ENCODE measurements around the gene TMIE.

TMIE gene

GRCh38 chr3:46693038-46693891 lies 7.9 kb upstream of the TMIE start, which contains the start of gene ALS2CL:
ALS2CL (minus strand) TSS chr3:46693679; CDS start chr3:46689440, 4,239 bp downstream.
- H3K4me3 ChIP-seq (ENCODE audit: low read depth, low read length), result peak within 1 kb of the TSS; percentile 86
- no peak within 1 kb of the TSS for H3K27ac ChIP-seq (ENCODE audit: low read depth, low read length)
- H3K79me2 ChIP-seq (ENCODE audit: control insufficient read depth, insufficient read depth, low read length, unreplicated experiment), result no peaks in the 10 kb centered on the region
- no peaks in the 10 kb centered on the region for H3K27me3 ChIP-seq (ENCODE audit: insufficient read depth, low read length)
- H2AFZ ChIP-seq (ENCODE audit: low read length, unreplicated experiment), result peak within 1 kb of the TSS; percentile 99
- H3K36me3 ChIP-seq (ENCODE audit: insufficient read depth, low read length), result no peaks in the 10 kb centered on the region
- H3K4me1 ChIP-seq (ENCODE audit: control insufficient read depth, insufficient read depth, low read length, unreplicated experiment), result peaks cover 8% of the 10 kb centered on the region

- Histone ChIP-seq H3K27me3 (ENCODE audit: insufficient read depth, low read length) (no peaks in the 10 kb centered on the region), H3K4me1 (ENCODE audit: control insufficient read depth, insufficient read depth, low read length, unreplicated experiment) (peaks cover 8% of the 10 kb centered on the region), H3K36me3 (ENCODE audit: insufficient read depth, low read length) (no peaks in the 10 kb centered on the region), H3K4me3 (ENCODE audit: low read depth, low read length) (peak overlapping the region; percentile 86; the same call in 1 of the 2 replicates), H3K79me2 (ENCODE audit: control insufficient read depth, insufficient read depth, low read length, unreplicated experiment) (no peaks in the 10 kb centered on the region), H3K27ac (ENCODE audit: low read depth, low read length) (no peak overlapping the region), H2AFZ (ENCODE audit: low read length, unreplicated experiment) (peak overlapping the region; percentile 58)
Observed at GRCh38 chr3:46693892-46694226, 7.3 kb upstream of the TMIE start.

- no peaks in the 10 kb centered on the region for H3K27me3 ChIP-seq (ENCODE audit: insufficient read depth, low read length)
- no peak overlapping the region for H3K27ac ChIP-seq (ENCODE audit: low read depth, low read length)
- peaks cover 8% of the 10 kb centered on the region for H3K4me1 ChIP-seq (ENCODE audit: control insufficient read depth, insufficient read depth, low read length, unreplicated experiment)
- H3K36me3 ChIP-seq (ENCODE audit: insufficient read depth, low read length), result no peaks in the 10 kb centered on the region
- no peak overlapping the region for H3K4me3 ChIP-seq (ENCODE audit: low read depth, low read length)
- no peaks in the 10 kb centered on the region for H3K79me2 ChIP-seq (ENCODE audit: control insufficient read depth, insufficient read depth, low read length, unreplicated experiment)
- H2AFZ ChIP-seq (ENCODE audit: low read length, unreplicated experiment), result no peak overlapping the region
Observed at GRCh38 chr3:46694520-46694919, 6.7 kb upstream of the TMIE start.

- no peak overlapping the region for H3K27ac ChIP-seq (ENCODE audit: low read depth, low read length)
- H3K4me3 ChIP-seq (ENCODE audit: low read depth, low read length), result no peak overlapping the region
- no peak overlapping the region for H2AFZ ChIP-seq (ENCODE audit: low read length, unreplicated experiment)
- H3K27me3 ChIP-seq (ENCODE audit: insufficient read depth, low read length), result no peaks in the 10 kb centered on the region
- H3K79me2 ChIP-seq (ENCODE audit: control insufficient read depth, insufficient read depth, low read length, unreplicated experiment), result no peaks in the 10 kb centered on the region
- no peaks in the 10 kb centered on the region for H3K36me3 ChIP-seq (ENCODE audit: insufficient read depth, low read length)
- H3K4me1 ChIP-seq (ENCODE audit: control insufficient read depth, insufficient read depth, low read length, unreplicated experiment), result peaks cover 8% of the 10 kb centered on the region
Observed at GRCh38 chr3:46695177-46695961, 5.8 kb upstream of the TMIE start.

GRCh38 chr3:46695962-46696894 lies 5.0 kb upstream of the TMIE start:
- Histone ChIP-seq H3K79me2 (ENCODE audit: control insufficient read depth, insufficient read depth, low read length, unreplicated experiment) (no peaks in the 10 kb centered on the region), H2AFZ (ENCODE audit: low read length, unreplicated experiment) (no peak overlapping the region), H3K27me3 (ENCODE audit: insufficient read depth, low read length) (peaks cover under 1% of the 10 kb centered on the region; the same call in 1 of the 2 replicates), H3K4me1 (ENCODE audit: control insufficient read depth, insufficient read depth, low read length, unreplicated experiment) (peaks cover 11% of the 10 kb centered on the region), H3K27ac (ENCODE audit: low read depth, low read length) (no peak overlapping the region), H3K36me3 (ENCODE audit: insufficient read depth, low read length) (no peaks in the 10 kb centered on the region), H3K4me3 (ENCODE audit: low read depth, low read length) (no peak overlapping the region)

GRCh38 chr3:46699676-46700523 lies 1.3 kb upstream of the TMIE start:
- Histone ChIP-seq H3K27me3 (ENCODE audit: insufficient read depth, low read length) (peaks cover 11% of the 10 kb centered on the region), H3K4me3 (ENCODE audit: low read depth, low read length) (no peak overlapping the region), H3K27ac (ENCODE audit: low read depth, low read length) (no peak overlapping the region), H3K79me2 (ENCODE audit: control insufficient read depth, insufficient read depth, low read length, unreplicated experiment) (no peaks in the 10 kb centered on the region), H2AFZ (ENCODE audit: low read length, unreplicated experiment) (no peak overlapping the region), H3K4me1 (ENCODE audit: control insufficient read depth, insufficient read depth, low read length, unreplicated experiment) (peaks cover 4% of the 10 kb centered on the region), H3K36me3 (ENCODE audit: insufficient read depth, low read length) (no peaks in the 10 kb centered on the region)

GRCh38 chr3:46700772-46701171 lies 420 bp upstream of the TMIE start:
- H3K4me1 ChIP-seq (ENCODE audit: control insufficient read depth, insufficient read depth, low read length, unreplicated experiment), result peaks cover 4% of the 10 kb centered on the region
- H3K27me3 ChIP-seq (ENCODE audit: insufficient read depth, low read length), result peaks cover 11% of the 10 kb centered on the region
- no peak overlapping the region for H3K4me3 ChIP-seq (ENCODE audit: low read depth, low read length)

GRCh38 chr3:46702246-46703012 lies 1.2 kb downstream of the TMIE start:
- H2AFZ ChIP-seq (ENCODE audit: low read length, unreplicated experiment), result no peak overlapping the region
- peaks cover 11% of the 10 kb centered on the region for H3K27me3 ChIP-seq (ENCODE audit: insufficient read depth, low read length)
- H3K79me2 ChIP-seq (ENCODE audit: control insufficient read depth, insufficient read depth, low read length, unreplicated experiment), result no peaks in the 10 kb centered on the region
- H3K4me1 ChIP-seq (ENCODE audit: control insufficient read depth, insufficient read depth, low read length, unreplicated experiment), result peaks cover 12% of the 10 kb centered on the region
- H3K36me3 ChIP-seq (ENCODE audit: insufficient read depth, low read length), result no peaks in the 10 kb centered on the region
- H3K27ac ChIP-seq (ENCODE audit: low read depth, low read length), result no peak overlapping the region
- no peak overlapping the region for H3K4me3 ChIP-seq (ENCODE audit: low read depth, low read length)

More at GRCh38 chr3:46700772-46701171, 420 bp upstream of the TMIE start:
- no peak overlapping the region for H3K27ac ChIP-seq (ENCODE audit: low read depth, low read length)
- H2AFZ ChIP-seq (ENCODE audit: low read length, unreplicated experiment), result no peak overlapping the region
- no peaks in the 10 kb centered on the region for H3K79me2 ChIP-seq (ENCODE audit: control insufficient read depth, insufficient read depth, low read length, unreplicated experiment)
- H3K36me3 ChIP-seq (ENCODE audit: insufficient read depth, low read length), result no peaks in the 10 kb centered on the region

GRCh38 chr3:46703013-46703520 lies 1.9 kb downstream of the TMIE start:
- Histone ChIP-seq H3K4me3 (ENCODE audit: low read depth, low read length) (no peak overlapping the region), H3K79me2 (ENCODE audit: control insufficient read depth, insufficient read depth, low read length, unreplicated experiment) (no peaks in the 10 kb centered on the region), H3K27me3 (ENCODE audit: insufficient read depth, low read length) (peaks cover 11% of the 10 kb centered on the region), H3K36me3 (ENCODE audit: insufficient read depth, low read length) (no peaks in the 10 kb centered on the region), H3K4me1 (ENCODE audit: control insufficient read depth, insufficient read depth, low read length, unreplicated experiment) (peaks cover 12% of the 10 kb centered on the region), H2AFZ (ENCODE audit: low read length, unreplicated experiment) (no peak overlapping the region), H3K27ac (ENCODE audit: low read depth, low read length) (no peak overlapping the region)
